A549 treated with Hydrocortisone at 1 μM for 4 hours (cell line): Measurements from ENCODE around the gene OTOR. TPM values are rescaled to one million over a fixed set of nuclear protein-coding genes. Genes with fewer than 3 reads are reported as not detected.

ENCODE experiments used
- total RNA-seq: library from RNA; stranded (reverse); fragments of 200-300 nt; extraction: Qiagen RNA extraction; gene quantifications from 5 replicates; pipeline ENCODE4 v1.2.3, GENCODE V29; 2022

The OTOR gene
- total RNA-seq = not detected in 5 replicates

DNA sequence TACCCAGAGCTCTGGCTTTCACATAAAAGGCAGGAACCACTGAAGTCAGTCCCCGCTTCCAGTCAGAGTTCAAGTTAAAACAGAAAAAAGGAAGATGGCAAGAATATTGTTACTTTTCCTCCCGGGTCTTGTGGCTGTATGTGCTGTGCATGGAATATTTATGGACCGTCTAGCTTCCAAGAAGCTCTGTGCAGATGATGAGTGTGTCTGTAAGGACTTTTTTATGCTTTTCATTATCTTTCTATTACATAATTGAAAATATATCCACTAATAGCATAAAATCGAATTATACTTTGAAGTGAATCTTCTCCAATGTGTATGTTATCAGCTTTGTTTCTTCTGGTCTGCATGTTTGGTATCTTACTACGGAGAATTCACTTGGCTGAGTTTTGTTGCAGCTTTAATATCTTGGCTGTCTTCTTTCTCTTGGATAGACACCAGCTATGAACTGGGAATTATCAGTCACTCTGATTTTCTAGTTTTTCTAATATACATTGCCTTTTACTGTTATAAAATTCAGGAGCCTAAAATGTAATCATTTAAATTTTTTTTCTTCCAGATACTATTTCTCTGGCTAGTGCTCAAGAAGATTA lies at the start of gene OTOR:
TSS of gene OTOR (plus strand) at position 51 of the 593 bp plus-strand sequence. CDS start at position 95, 44 bp downstream.

GRCh38 chr20:16729565-16730460 lies 18.3 kb upstream of the OTOR start, which contains the start of gene SNRPB2:
Gene SNRPB2, plus strand, starts transcription at chr20:16730026. Its CDS starts 1,677 bp downstream, at chr20:16731703.

Other genes with a start within 250 kb of the OTOR start
- 12.0 to 18.7 TPM (median 14.3 TPM) in 5 replicates for gene KIF16B, start 174.9 kb upstream of the OTOR start, total RNA-seq
- 119 to 146 TPM (median 126 TPM) in 5 replicates for gene SNRPB2, start 18.3 kb upstream of the OTOR start, total RNA-seq